Breast epithelium (tissue), 3 donors: ENCODE data around the gene KLHL5.

Source experiments
- CTCF ChIP-seq, 3 donors: fragments of 450-650 bp; IDR thresholded peaks; one replicate each; pipeline ENCODE4 v1.5.1; 2016 to 2017; ENCODE audit warnings: antibody characterized with exemption in 3 of 3, mild to moderate bottlenecking in 3 of 3, moderate library complexity in 3 of 3
- POLR2A ChIP-seq: fragments of 450-650 bp; IDR thresholded peaks from one replicate; pipeline ENCODE4 v1.6.1; 2016; ENCODE audit warnings: antibody characterized with exemption, mild to moderate bottlenecking, moderate library complexity
- POLR2AphosphoS5 ChIP-seq, 3 donors: sonication (generic); formaldehyde crosslinking; IDR thresholded peaks; one replicate each; pipeline ENCODE4 v1.6.1; 2017; ENCODE audit warnings: antibody characterized with exemption in 3 of 3

- TF ChIP-seq CTCF (IDR thresholded peaks at IDR 0.05) (no peak), POLR2A (no peak), POLR2AphosphoS5 (IDR thresholded peaks at IDR 0.05) (no peak)
Observed at GRCh38 chr4:39067031-39067430, 5.0 kb downstream of the KLHL5 start.
